ENCODE measurements around the gene SLC9A6. TPM values are rescaled to one million over a fixed set of nuclear protein-coding genes. Genes with fewer than 3 reads are reported as not detected.

Gene SLC9A6
- total and polyA plus RNA-seq, 10 of the 15 experiments (the other 5 are each of a cell fraction or from before 2014, with no cell fraction given), result 4.5 to 14.6 (median 10.7) TPM

DNA sequence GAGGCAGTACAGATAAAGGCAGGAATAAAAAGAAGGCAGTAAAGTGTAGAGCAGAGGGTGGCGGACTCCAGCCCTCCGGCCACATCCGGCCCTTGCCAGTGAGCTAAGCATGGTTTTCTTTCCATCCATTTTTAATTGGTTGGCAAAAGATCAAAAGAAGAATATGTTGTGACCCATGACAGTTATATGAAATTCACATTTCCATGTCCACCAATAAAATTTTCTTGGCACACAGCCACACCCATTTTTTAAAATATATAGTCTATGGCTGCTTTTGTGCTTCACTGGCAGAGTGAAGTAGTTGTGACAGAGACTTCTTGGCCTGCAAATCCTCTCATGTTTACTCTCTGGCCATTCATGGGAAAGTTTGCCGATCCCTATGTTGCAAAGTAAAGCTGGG lies 29.8 kb downstream of the SLC9A6 start (continued):
- TF ChIP-seq, protein P1, sequence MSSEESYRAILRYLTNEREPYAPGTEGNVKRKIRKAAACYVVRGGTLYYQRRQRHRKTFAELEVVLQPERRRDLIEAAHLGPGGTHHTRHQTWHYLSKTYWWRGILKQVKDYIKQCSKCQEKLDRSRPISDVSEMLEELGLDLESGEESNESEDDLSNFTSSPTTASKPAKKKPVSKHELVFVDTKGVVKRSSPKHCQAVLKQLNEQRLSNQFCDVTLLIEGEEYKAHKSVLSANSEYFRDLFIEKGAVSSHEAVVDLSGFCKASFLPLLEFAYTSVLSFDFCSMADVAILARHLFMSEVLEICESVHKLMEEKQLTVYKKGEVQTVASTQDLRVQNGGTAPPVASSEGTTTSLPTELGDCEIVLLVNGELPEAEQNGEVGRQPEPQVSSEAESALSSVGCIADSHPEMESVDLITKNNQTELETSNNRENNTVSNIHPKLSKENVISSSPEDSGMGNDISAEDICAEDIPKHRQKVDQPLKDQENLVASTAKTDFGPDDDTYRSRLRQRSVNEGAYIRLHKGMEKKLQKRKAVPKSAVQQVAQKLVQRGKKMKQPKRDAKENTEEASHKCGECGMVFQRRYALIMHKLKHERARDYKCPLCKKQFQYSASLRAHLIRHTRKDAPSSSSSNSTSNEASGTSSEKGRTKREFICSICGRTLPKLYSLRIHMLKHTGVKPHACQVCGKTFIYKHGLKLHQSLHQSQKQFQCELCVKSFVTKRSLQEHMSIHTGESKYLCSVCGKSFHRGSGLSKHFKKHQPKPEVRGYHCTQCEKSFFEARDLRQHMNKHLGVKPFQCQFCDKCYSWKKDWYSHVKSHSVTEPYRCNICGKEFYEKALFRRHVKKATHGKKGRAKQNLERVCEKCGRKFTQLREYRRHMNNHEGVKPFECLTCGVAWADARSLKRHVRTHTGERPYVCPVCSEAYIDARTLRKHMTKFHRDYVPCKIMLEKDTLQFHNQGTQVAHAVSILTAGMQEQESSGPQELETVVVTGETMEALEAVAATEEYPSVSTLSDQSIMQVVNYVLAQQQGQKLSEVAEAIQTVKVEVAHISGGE (CRISPR knock-in tag; IDR thresholded peaks at IDR 0.05), result no peak
- TF ChIP-seq TAF1 (IDR thresholded peaks at IDR 0.05; ENCODE audit: borderline replicate concordance, low read depth, low read length), result no peak
- TF ChIP-seq, protein P2, sequence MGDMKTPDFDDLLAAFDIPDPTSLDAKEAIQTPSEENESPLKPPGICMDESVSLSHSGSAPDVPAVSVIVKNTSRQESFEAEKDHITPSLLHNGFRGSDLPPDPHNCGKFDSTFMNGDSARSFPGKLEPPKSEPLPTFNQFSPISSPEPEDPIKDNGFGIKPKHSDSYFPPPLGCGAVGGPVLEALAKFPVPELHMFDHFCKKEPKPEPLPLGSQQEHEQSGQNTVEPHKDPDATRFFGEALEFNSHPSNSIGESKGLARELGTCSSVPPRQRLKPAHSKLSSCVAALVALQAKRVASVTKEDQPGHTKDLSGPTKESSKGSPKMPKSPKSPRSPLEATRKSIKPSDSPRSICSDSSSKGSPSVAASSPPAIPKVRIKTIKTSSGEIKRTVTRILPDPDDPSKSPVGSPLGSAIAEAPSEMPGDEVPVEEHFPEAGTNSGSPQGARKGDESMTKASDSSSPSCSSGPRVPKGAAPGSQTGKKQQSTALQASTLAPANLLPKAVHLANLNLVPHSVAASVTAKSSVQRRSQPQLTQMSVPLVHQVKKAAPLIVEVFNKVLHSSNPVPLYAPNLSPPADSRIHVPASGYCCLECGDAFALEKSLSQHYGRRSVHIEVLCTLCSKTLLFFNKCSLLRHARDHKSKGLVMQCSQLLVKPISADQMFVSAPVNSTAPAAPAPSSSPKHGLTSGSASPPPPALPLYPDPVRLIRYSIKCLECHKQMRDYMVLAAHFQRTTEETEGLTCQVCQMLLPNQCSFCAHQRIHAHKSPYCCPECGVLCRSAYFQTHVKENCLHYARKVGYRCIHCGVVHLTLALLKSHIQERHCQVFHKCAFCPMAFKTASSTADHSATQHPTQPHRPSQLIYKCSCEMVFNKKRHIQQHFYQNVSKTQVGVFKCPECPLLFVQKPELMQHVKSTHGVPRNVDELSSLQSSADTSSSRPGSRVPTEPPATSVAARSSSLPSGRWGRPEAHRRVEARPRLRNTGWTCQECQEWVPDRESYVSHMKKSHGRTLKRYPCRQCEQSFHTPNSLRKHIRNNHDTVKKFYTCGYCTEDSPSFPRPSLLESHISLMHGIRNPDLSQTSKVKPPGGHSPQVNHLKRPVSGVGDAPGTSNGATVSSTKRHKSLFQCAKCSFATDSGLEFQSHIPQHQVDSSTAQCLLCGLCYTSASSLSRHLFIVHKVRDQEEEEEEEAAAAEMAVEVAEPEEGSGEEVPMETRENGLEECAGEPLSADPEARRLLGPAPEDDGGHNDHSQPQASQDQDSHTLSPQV (IDR thresholded peaks at IDR 0.05), result no peak
- TF ChIP-seq, protein P3, sequence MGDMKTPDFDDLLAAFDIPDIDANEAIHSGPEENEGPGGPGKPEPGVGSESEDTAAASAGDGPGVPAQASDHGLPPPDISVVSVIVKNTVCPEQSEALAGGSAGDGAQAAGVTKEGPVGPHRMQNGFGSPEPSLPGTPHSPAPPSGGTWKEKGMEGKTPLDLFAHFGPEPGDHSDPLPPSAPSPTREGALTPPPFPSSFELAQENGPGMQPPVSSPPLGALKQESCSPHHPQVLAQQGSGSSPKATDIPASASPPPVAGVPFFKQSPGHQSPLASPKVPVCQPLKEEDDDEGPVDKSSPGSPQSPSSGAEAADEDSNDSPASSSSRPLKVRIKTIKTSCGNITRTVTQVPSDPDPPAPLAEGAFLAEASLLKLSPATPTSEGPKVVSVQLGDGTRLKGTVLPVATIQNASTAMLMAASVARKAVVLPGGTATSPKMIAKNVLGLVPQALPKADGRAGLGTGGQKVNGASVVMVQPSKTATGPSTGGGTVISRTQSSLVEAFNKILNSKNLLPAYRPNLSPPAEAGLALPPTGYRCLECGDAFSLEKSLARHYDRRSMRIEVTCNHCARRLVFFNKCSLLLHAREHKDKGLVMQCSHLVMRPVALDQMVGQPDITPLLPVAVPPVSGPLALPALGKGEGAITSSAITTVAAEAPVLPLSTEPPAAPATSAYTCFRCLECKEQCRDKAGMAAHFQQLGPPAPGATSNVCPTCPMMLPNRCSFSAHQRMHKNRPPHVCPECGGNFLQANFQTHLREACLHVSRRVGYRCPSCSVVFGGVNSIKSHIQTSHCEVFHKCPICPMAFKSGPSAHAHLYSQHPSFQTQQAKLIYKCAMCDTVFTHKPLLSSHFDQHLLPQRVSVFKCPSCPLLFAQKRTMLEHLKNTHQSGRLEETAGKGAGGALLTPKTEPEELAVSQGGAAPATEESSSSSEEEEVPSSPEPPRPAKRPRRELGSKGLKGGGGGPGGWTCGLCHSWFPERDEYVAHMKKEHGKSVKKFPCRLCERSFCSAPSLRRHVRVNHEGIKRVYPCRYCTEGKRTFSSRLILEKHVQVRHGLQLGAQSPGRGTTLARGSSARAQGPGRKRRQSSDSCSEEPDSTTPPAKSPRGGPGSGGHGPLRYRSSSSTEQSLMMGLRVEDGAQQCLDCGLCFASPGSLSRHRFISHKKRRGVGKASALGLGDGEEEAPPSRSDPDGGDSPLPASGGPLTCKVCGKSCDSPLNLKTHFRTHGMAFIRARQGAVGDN (IDR thresholded peaks at IDR 0.05), result no peak

All from GM12878 (cell line).